Adipocyte (in vitro differentiated cells): ENCODE results near the gene ANO7.
A peak's percentile ranks its signal among the peaks of the same experiment; 100 is the strongest.

Source experiments
- DNase-seq: peaks from one replicate; pipeline ENCODE4 v3.0.0-alpha.2; 2015; ENCODE audit warnings: low read depth
- H3K27me3 ChIP-seq: replicated peaks from 2 replicates; pipeline ENCODE4 v1.7.0; 2013; ENCODE audit warnings: mild to moderate bottlenecking, low read length, moderate library complexity; ENCODE audit not compliant: control insufficient read depth, insufficient read depth
- H3K36me3 ChIP-seq: 2 replicates; pipeline ENCODE4 v1.7.0; 2013; ENCODE audit warnings: low read length, mild to moderate bottlenecking, moderate library complexity; ENCODE audit not compliant: control insufficient read depth, insufficient read depth, severe bottlenecking
- H3K4me1 ChIP-seq: 2 replicates; pipeline ENCODE4 v1.7.0; 2013; ENCODE audit warnings: mild to moderate bottlenecking, low read length, moderate library complexity; ENCODE audit not compliant: control insufficient read depth, insufficient read depth
- H3K4me3 ChIP-seq: 2 replicates; pipeline ENCODE4 v1.7.0; 2013; ENCODE audit warnings: mild to moderate bottlenecking, low read length, moderate library complexity
- H3K9ac ChIP-seq: 2 replicates; pipeline ENCODE4 v1.7.0; 2013; ENCODE audit warnings: mild to moderate bottlenecking, low read length, moderate library complexity
- H3K9me3 ChIP-seq: 2 replicates; pipeline ENCODE4 v1.7.0; 2013; ENCODE audit warnings: mild to moderate bottlenecking, low read length, moderate library complexity; ENCODE audit not compliant: control insufficient read depth

ANO7 gene

DNA sequence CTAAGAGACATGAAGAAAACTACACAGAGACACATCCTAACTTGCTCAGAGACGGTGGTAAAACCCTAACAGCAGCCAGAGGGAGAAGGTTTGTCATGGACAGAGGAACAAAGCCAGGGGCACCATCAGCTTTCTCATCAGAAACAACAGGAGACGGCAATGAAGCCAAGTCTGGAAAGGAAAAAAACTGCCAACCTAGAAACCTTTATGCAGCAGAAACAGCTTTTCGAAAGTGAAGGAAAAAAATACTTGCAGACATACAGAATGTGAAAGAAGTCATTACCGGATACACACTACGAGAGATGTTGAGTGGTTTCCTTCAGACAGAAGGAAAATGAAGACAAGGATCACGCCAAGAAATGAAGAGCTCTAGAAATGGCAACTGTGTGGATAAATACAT lies 55.9 kb downstream of the ANO7 start:
- Histone ChIP-seq H3K36me3 (peaks cover 98% of the 10 kb centered on the region), H3K4me1 (no peaks in the 10 kb centered on the region), H3K9me3 (no peaks in the 10 kb centered on the region), H3K4me3 (no peak overlapping the region), H3K27me3 (no peaks in the 10 kb centered on the region), H3K9ac (no peak overlapping the region)
- no peak for DNase-seq

- H3K36me3 ChIP-seq, result peaks cover 100% of the 10 kb centered on the region
- H3K4me3 ChIP-seq, result no peak overlapping the region
Observed at GRCh38 chr2:241248289-241248688, 59.8 kb downstream of the ANO7 start.

GRCh38 chr2:241248897-241249296 lies 60.4 kb downstream of the ANO7 start:
- no peak overlapping the region for H3K9ac ChIP-seq
- no peaks in the 10 kb centered on the region for H3K9me3 ChIP-seq
- no peaks in the 10 kb centered on the region for H3K27me3 ChIP-seq
- peaks cover 100% of the 10 kb centered on the region for H3K36me3 ChIP-seq
- no peak overlapping the region for H3K4me3 ChIP-seq
- H3K4me1 ChIP-seq, result no peaks in the 10 kb centered on the region
- DNase-seq, result no peak

More at GRCh38 chr2:241248289-241248688, 59.8 kb downstream of the ANO7 start:
- Histone ChIP-seq H3K9ac (no peak overlapping the region), H3K9me3 (no peaks in the 10 kb centered on the region), H3K27me3 (no peaks in the 10 kb centered on the region), H3K4me1 (no peaks in the 10 kb centered on the region)
- no peak for DNase-seq

GRCh38 chr2:241249654-241250053 lies 61.2 kb downstream of the ANO7 start:
- H3K36me3 ChIP-seq, result peaks cover 100% of the 10 kb centered on the region
- no peak for DNase-seq
- H3K27me3 ChIP-seq, result no peaks in the 10 kb centered on the region
- no peaks in the 10 kb centered on the region for H3K9me3 ChIP-seq
- no peaks in the 10 kb centered on the region for H3K4me1 ChIP-seq
- no peak overlapping the region for H3K4me3 ChIP-seq
- no peak overlapping the region for H3K9ac ChIP-seq

DNA sequence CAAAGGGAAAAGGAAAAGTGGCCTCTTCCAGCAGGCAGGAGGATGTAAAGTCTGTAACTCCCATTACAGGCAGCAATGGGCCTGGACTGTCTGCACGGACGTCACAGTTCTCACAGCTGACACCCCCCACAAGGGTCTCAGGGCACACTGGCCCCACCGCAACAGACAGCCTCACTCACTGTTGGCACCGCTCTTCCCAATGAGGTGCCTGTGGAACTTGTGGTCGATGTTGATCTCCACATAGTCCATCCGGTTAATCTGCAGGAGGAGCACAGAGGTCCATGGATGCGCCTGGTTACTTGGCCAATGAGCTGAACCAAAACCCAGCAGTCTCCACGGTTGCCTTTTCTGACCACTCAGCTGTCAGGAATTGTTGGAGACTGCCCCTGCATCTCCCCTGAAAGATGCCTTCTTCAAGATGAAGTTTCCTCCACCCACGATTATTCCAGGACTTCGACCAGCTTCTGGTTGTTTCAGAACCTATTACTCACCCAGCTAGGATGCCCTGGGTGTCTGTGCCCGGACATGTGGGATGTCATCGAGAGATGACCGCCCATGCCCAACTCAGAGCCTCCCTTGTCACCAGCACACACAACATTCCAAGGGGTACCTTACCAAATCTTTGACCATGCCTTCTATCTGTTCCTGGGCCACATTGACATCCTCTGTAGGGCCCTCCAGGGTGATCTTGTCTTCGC lies 64.5 kb downstream of the ANO7 start:
- no peak overlapping the region for H3K4me3 ChIP-seq
- peaks cover 100% of the 10 kb centered on the region for H3K36me3 ChIP-seq
- H3K27me3 ChIP-seq, result no peaks in the 10 kb centered on the region
- H3K9ac ChIP-seq, result no peak overlapping the region
- DNase-seq, result no peak
- no peaks in the 10 kb centered on the region for H3K9me3 ChIP-seq
- H3K4me1 ChIP-seq, result peaks cover 4% of the 10 kb centered on the region

GRCh38 chr2:241254904-241255351 lies 66.5 kb downstream of the ANO7 start:
- Histone ChIP-seq H3K4me3 (no peak overlapping the region), H3K27me3 (no peaks in the 10 kb centered on the region), H3K4me1 (peaks cover 8% of the 10 kb centered on the region), H3K36me3 (peaks cover 98% of the 10 kb centered on the region), H3K9ac (no peak overlapping the region), H3K9me3 (no peaks in the 10 kb centered on the region)
- no peak for DNase-seq

GRCh38 chr2:241255542-241256167 lies 67.2 kb downstream of the ANO7 start:
- no peak for DNase-seq
- H3K36me3 ChIP-seq, result peaks cover 98% of the 10 kb centered on the region
- no peaks in the 10 kb centered on the region for H3K9me3 ChIP-seq
- peaks cover 8% of the 10 kb centered on the region for H3K4me1 ChIP-seq
- H3K9ac ChIP-seq, result no peak overlapping the region
- H3K27me3 ChIP-seq, result no peaks in the 10 kb centered on the region
- no peak overlapping the region for H3K4me3 ChIP-seq

GRCh38 chr2:241256168-241256545 lies 67.7 kb downstream of the ANO7 start:
- Histone ChIP-seq H3K9ac (no peak overlapping the region), H3K4me3 (no peak overlapping the region), H3K4me1 (peaks cover 8% of the 10 kb centered on the region), H3K36me3 (peaks cover 98% of the 10 kb centered on the region), H3K27me3 (no peaks in the 10 kb centered on the region), H3K9me3 (no peaks in the 10 kb centered on the region)
- no peak for DNase-seq

DNA sequence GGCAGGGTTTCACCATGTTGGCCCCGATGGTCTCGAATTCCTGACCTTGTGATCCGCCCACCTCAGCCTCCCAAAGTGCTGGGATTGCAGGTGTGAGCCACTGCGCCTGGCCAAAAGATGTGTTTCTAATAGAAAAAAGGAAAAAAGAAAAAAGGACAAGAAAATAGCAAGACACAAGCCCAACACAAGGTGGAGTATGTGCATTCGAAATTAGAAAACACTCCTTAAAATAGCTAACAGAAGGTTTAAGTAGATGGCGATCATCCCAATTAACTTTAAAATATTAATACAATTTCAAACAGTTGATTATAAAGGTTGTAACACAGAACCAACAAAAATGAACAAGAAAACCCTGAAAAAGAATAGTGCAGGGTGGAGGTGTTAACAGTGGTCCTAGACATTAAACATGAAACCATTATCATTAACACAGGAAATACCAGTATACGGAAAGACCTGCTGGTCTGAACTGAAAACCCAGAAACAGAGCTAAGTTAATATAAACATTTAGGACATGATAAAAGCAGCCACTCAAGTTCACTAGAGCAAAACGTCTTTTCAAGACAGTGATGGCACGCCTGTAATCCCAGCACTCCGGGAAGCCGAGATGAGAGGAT lies 69.0 kb downstream of the ANO7 start:
- Histone ChIP-seq H3K4me3 (no peak overlapping the region), H3K27me3 (no peaks in the 10 kb centered on the region), H3K4me1 (peaks cover 8% of the 10 kb centered on the region), H3K9me3 (no peaks in the 10 kb centered on the region), H3K36me3 (peaks cover 98% of the 10 kb centered on the region), H3K9ac (no peak overlapping the region)
- DNase-seq, result no peak

DNA sequence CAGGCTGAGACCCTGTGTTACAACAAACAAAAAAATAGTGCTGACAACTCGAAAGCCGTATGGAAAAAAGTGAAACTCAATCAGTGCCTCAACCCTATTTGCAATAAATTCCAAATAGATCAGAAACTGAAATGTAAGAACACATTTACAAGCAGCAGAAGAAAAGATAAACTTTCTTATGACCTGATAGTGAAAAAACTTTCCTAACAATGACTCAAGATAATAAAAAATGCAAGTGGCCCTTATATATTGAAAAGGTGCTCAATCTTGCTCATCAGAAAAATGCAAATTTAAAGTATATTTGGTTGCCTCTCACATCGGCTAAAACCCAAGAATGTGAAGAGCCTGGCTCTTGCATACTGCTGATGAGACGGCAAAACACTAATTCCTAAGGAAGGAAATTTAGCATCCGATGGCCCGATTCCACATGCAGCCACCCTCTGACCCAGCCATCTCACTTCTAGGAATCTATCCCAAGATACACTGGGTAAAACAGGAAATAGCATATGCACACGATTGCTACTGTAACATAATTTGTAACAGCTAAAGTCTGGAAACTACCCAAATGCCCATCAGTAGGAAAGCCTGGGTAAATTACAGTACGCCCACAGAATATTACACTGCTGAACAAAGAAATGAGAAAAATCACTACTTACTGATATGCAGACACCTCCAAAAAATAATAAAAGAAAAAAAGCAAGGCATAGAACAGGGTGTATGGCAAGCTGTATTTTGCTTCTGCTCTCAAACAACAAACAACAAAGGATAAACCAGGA lies 70.2 kb downstream of the ANO7 start:
- H3K36me3 ChIP-seq, result peaks cover 98% of the 10 kb centered on the region
- H3K9ac ChIP-seq, result peak overlapping the region; percentile 6

GRCh38 chr2:241260911-241261310 lies 72.4 kb downstream of the ANO7 start:
- H3K9me3 ChIP-seq, result no peaks in the 10 kb centered on the region
- H3K27me3 ChIP-seq, result no peaks in the 10 kb centered on the region
- H3K9ac ChIP-seq, result no peak overlapping the region
- peaks cover 4% of the 10 kb centered on the region for H3K4me1 ChIP-seq
- no peak overlapping the region for H3K4me3 ChIP-seq
- H3K36me3 ChIP-seq, result peaks cover 98% of the 10 kb centered on the region
- DNase-seq, result no peak

More for the DNA sequence above, 70.2 kb downstream of the ANO7 start:
- Histone ChIP-seq H3K4me1 (peaks cover 8% of the 10 kb centered on the region), H3K4me3 (no peak overlapping the region), H3K9me3 (no peaks in the 10 kb centered on the region), H3K27me3 (no peaks in the 10 kb centered on the region)
- no peak for DNase-seq
